ENCODE results near the gene MYRFL. TPM values are rescaled to one million over a fixed set of nuclear protein-coding genes. Genes with fewer than 3 reads are reported as not detected.

The MYRFL gene
- total and polyA plus RNA-seq, 2 of the 8 experiments (the other 6 are each of a cell fraction or from before 2014, with no cell fraction given), result 1.1 to 2.0 TPM

- no peak overlapping the region for H2BK12ac ChIP-seq (ENCODE audit: low read depth, low read length)
- DNase-seq (ENCODE audit: low read depth in 1 of 2, low spot score in 2 of 2), result no peak
- no peak overlapping the region for H2BK20ac ChIP-seq (ENCODE audit: low read length)
- H3K9ac ChIP-seq (replicated peaks in 1 of 4; ENCODE audit: extremely low read depth in 1 of 4, low read depth in 3 of 4, low read length in 3 of 4), result no peak overlapping the region
- ChIA-PET POLR2A (ENCODE audit: partially characterized antibody) (interaction anchor here (1.8 kb wide), 1 partner anchor 10 kb away, joined by 11 read pairs; no protein-coding TSS in a partner anchor), CTCF (ENCODE audit: partially characterized antibody) (interaction anchor here (0.6 to 1.2 kb wide), 5 partner anchors 9 to 750 kb away, joined by 3 to 4 read pairs (median 3); no protein-coding TSS in a partner anchor)
- no peak overlapping the region for H2BK120ac ChIP-seq (replicated peaks; ENCODE audit: low read depth, low read length)
- H3K4me3 ChIP-seq (ENCODE audit: extremely low read depth in 1 of 4, insufficient read depth in 2 of 4, low read depth in 3 of 4, low read length in 4 of 4), result no peak overlapping the region
- H3K4me1 ChIP-seq (replicated peaks in 1 of 4; ENCODE audit: control insufficient read depth in 3 of 4, insufficient read depth in 4 of 4, low read length in 3 of 4), result no peaks in the 10 kb centered on the region
- no peak overlapping the region for H3K27ac ChIP-seq (ENCODE audit: low read depth, low read length)
- no peak overlapping the region for H3K4me2 ChIP-seq (ENCODE audit: insufficient read depth in 1 of 2, low read depth in 2 of 2, low read length in 2 of 2)
- no peak overlapping the region for H2AFZ ChIP-seq (ENCODE audit: low read length)
- no peak overlapping the region for H2BK5ac ChIP-seq (ENCODE audit: low read depth, low read length)
- no peaks in the 10 kb centered on the region; the same call in 1 of the 2 replicates for H3K23me2 ChIP-seq (ENCODE audit: low read depth, low read length)
- 86% methylated on average over 5 of the region's 5 CpGs; no CpG with 5 or more reads in 1 of the 2 experiments for WGBS, 2 experiments (ENCODE audit: extremely low coverage in 1 of 2, insufficient coverage in 1 of 2, insufficient read length in 1 of 2, insufficient replicate concordance in 2 of 2, low coverage in 1 of 2, low lambda C conversion rate in 2 of 2, missing lambda C conversion rate in 1 of 2)
- no peak overlapping the region for H3K14ac ChIP-seq (ENCODE audit: insufficient read length)
- H4K20me1 ChIP-seq (replicated peaks in 1 of 2; ENCODE audit: control insufficient read depth in 1 of 2, insufficient read depth in 2 of 2, low read length in 2 of 2), result no peaks in the 10 kb centered on the region
- no peak overlapping the region for H4K8ac ChIP-seq (ENCODE audit: extremely low read depth, insufficient read depth, low read length)
- no peak overlapping the region for H2BK15ac ChIP-seq (ENCODE audit: low read length)
- H3K79me1 ChIP-seq (ENCODE audit: low read depth, low read length), result no peaks in the 10 kb centered on the region
- H3K27me3 ChIP-seq (replicated peaks in 1 of 4; ENCODE audit: control insufficient read depth in 3 of 4, extremely low read depth in 1 of 4, insufficient read depth in 3 of 4, low read length in 3 of 4), result no peaks in the 10 kb centered on the region
- FAIRE-seq, result no peak
- H4K91ac ChIP-seq (replicated peaks; ENCODE audit: insufficient read length, low read length), result no peak overlapping the region
- no peak overlapping the region for H3K18ac ChIP-seq (ENCODE audit: extremely low read depth, low read length)
- H4K5ac ChIP-seq (ENCODE audit: insufficient read length, low read depth, low read length), result no peak overlapping the region
- no peak overlapping the region for H3K4ac ChIP-seq (replicated peaks; ENCODE audit: insufficient read length, low read depth, low read length)
- no peaks in the 10 kb centered on the region for H3K36me3 ChIP-seq (ENCODE audit: control insufficient read depth in 2 of 4, insufficient read depth in 4 of 4, low read length in 3 of 4)
- H3K79me2 ChIP-seq (ENCODE audit: control insufficient read depth in 1 of 2, insufficient read depth in 2 of 2, low read length in 2 of 2), result no peaks in the 10 kb centered on the region
- TF ChIP-seq ZNF274 (IDR thresholded peaks at IDR 0.05; ENCODE audit: borderline replicate concordance, extremely low read depth, low read length), result no peak
- TF ChIP-seq KDM4A (IDR thresholded peaks at IDR 0.05; ENCODE audit: low read depth, low read length, severe bottlenecking), result no peak
- TF ChIP-seq SP2 (IDR thresholded peaks at IDR 0.05; ENCODE audit: low read length), result no peak
- TF ChIP-seq KDM5A (IDR thresholded peaks at IDR 0.05; ENCODE audit: low read length), result no peak
- no peaks in the 10 kb centered on the region for H3K9me3 ChIP-seq (ENCODE audit: insufficient read depth in 2 of 2, low read depth in 1 of 2, low read length in 1 of 2)
- H3K56ac ChIP-seq (replicated peaks; ENCODE audit: insufficient read length, low read depth, low read length), result no peak overlapping the region
- H2AK5ac ChIP-seq (ENCODE audit: low read depth, low read length), result no peak overlapping the region
- no peak overlapping the region for H3K23ac ChIP-seq (ENCODE audit: insufficient read length)
Observed at GRCh38 chr12:69828897-69829296, 3.9 kb downstream of the MYRFL start.
